ENCODE results near the gene RNU5B-1.

RNU5B-1 gene

GRCh38 chr15:65329288-65329983 lies 25.0 kb downstream of the RNU5B-1 start:
- DNase-seq, result no peak

GRCh38 chr15:65329984-65330735 lies 25.7 kb downstream of the RNU5B-1 start:
- no peak for DNase-seq

DNA sequence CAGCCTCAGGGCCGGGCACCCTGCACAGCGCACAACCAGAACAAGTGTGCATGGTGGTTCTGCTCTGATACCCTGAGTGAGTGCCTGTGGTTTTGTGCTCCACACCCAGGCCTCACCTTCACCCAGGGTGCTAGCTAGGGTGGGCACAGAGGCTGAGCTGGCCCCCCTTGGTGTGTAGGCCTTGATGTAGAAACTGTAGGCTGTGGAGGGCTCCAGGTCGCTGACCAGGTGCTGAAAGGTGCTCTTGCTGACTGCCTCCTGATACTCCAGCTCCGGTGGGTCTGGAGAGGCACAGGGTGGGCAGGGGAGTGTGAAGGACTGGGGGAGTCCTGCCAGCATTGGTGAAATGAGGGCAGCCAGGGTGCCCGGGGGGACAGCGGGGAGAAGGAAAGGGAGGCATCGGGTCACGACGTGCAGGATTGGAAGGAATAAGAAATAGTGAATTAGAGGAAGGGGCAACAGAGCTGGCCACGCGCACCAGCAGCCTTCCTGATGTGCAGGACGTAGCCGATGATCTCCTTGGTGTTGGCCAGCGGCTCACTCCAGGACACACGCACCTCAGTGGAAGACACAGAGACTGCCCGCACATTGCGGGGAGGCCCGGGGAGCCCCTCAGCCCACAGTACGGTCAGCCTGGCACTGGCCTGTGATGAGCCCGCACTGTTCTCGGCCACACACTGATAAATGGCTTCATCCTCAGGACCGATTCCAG lies 26.6 kb downstream of the RNU5B-1 start:
- DNase-seq, result no peak

DNA sequence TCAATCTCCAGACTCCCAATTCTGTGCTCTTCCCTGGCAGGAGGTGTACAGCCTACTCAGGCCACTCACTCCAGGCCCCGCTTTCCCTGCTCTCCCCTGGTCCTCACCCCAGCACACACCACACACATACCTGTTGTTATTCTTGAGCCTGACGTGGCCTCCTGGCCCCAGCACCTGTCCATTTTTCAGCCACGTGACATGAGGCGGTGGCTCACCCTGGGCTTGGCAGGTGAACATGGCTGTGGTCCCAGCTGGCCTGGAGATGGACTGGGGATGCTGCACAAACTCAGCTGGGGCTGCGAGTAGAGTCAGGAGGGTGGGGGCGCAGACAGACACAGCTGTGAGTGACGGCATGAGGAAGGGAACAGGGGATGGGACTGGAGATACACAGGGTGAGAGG lies 27.3 kb downstream of the RNU5B-1 start:
- DNase-seq, result no peak

DNA sequence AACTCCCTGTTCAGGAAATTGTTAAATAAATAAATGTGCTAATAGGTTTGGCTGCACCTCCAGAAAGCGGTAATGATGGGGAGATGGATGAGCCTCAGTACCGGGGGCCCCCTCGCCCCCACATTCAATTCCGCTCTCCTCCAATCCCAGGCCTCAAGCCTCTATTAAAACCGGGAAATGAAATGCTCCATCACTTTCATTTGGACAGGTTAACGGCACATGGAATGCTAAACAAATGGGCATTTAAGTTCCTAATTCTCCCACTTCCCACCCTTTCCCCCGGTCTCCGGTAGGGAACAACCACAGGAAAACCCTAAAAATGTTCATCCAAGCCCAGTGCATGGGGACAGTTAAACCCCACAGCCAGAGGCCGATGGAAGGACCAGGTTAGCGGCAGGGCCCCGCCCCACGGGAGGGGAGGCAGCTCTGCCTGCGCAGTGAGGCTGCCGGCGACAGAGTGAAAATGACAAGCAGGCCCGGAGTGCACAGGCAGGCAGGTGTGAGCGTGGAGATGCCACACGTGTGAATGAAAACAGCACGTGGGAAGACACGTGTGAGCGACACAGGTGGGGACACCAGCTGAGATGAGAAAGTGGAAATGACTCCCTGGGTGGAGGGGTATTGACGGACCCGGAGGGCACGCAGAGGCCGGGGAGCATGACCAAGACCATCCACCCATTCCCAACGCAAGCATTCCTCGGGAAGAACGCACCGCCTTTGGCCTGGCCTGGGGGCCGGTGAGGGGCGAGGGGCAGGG lies 28.1 kb downstream of the RNU5B-1 start:
- DNase-seq, result no peak

GRCh38 chr15:65333148-65333820 lies 28.8 kb downstream of the RNU5B-1 start:
- no peak for DNase-seq

DNA sequence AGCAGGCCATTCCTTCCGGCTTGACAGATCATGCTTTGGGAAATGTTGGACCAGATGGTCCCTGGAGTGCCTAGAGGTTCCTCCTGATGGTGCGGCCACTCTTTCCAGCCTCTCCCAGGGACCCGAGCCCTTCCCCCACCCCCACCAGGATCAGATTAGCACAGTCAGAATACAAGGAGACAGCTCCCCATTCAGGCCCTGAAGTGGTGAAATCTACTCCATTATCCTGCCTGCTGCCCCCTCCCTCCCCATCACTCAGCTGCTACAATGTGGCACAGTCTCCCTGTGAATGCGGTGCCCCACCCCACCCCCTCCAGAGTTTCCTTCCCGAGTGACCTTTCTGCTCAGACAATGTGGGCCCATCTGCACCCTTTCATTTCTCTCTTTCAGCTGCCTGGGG lies 29.4 kb downstream of the RNU5B-1 start:
- DNase-seq, result no peak

DNA sequence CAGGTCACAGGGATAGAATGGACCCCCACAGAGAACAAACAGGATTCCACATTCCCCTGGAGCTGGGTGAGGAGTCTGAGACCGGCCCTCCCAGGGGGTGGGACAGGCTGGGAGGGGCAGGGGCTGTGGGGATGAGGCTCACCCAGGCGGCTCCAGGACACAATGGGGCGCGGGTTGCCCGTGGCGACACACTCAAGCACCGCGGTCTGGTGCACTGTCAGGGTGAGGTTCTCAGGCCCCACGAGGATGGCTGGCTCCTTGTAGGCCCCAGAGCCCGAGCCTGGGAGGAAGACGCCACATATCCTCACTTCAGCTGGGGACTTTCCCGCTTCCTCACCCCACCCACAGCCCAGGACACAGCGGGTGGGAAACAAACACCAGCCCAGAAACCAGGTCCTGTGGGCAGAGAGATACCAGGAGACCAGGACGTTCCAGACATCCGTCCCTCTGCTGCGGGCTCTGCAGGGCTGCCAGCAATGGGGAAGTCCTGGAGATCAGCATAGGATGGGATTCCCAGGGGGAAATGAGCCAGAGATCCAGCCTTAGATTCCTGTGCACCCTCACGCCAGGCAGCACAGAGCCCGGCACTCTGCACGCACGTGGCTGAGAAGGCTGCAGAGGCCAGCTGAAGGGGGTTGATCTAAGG lies 30.2 kb downstream of the RNU5B-1 start:
- DNase-seq, result peak; percentile 8

- no peak for DNase-seq
These were observed 31.0 kb downstream of the RNU5B-1 start for GRCh38 chr15:65335278-65336055.

- DNase-seq, result peak; percentile 41
These were observed 32.3 kb downstream of the RNU5B-1 start for GRCh38 chr15:65336493-65337435.

DNA sequence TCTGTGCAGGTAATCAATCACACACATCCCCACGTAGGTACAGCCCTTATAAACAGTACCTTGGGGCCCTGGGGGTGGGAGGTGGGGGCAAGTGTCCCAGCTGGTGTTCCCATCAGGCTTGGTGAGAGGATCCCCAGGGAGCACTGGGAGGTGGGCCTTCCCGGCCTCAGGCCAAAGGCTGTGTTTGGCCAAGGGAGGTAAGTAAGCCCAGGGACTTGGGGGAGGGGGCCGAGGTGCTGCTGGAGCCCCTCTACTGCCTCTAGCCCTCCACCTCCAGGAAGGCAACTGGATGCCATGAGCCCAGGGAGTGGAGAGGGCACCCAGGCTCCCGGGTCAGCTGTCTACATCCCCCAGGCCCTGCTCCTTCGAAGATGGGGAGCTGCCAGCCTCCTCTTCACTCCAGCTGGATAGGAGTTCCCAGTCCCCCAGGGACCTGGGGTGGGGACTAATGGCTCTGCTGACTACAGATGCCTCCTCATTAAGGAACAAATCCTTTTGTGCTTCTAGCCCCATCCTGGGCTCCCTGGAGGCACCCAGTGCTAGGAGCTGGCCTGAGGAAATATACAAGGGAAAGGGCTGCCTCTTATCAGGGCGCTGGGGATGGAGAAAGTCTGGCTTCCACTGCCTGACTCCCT lies 33.1 kb downstream of the RNU5B-1 start:
- DNase-seq, result peak; percentile 62

GRCh38 chr15:65338366-65338765 lies 33.9 kb downstream of the RNU5B-1 start:
- no peak for DNase-seq

GRCh38 chr15:65338823-65339222 lies 34.3 kb downstream of the RNU5B-1 start:
- DNase-seq, result no peak

GRCh38 chr15:65339416-65339815 lies 34.9 kb downstream of the RNU5B-1 start:
- no peak for DNase-seq

DNA sequence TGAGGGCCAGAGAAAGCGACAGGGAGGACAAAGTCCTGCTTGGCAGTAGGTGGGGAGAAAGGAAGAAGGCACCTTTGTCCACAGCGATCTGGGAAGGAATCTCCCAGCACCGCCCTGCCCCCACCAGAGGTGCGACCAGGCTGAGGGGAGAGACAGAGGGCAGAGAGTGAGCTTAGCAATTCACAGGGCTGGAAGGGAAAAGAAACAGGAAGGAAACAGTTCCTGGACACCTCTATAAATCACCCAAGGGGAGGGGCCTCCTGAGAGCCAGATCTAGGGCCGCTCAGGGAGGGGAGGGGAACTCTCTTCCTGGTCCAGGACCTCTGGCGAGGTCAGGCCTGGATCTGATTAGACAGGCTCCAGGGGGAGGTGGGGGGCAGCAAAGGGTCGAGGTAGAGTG lies 35.4 kb downstream of the RNU5B-1 start:
- no peak for DNase-seq

GRCh38 chr15:65342493-65342892 lies 38.0 kb downstream of the RNU5B-1 start:
- DNase-seq, result no peak

DNA sequence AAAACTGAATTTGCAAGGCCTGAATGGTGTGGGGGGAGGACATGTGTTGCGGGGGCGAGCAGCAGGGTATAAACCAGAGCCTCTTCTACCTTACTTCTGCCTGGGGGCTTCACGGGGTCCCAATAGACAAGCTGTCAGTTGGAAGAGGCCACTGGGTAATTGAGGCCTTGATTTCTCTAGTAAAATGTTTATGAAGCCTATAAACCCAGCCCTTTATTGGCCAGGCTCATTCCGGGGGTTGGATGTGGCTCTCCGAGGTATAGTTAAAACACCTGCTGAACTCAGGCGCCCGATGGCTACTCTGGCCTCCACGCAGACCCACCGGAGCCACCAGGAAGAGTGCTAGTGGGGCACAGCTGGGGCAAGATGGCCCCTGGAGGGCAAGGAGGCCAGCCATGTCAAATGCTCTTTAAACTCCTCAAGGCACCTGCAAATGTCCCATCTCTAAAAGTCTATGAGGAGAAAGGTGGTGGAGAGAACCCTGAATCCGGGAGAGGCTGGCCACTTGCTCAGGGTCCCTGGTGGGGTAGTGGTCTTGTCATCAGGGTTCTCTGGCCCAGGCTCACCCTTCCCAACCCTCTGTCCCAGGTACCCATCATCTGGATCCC lies 39.0 kb downstream of the RNU5B-1 start:
- no peak for DNase-seq

DNA sequence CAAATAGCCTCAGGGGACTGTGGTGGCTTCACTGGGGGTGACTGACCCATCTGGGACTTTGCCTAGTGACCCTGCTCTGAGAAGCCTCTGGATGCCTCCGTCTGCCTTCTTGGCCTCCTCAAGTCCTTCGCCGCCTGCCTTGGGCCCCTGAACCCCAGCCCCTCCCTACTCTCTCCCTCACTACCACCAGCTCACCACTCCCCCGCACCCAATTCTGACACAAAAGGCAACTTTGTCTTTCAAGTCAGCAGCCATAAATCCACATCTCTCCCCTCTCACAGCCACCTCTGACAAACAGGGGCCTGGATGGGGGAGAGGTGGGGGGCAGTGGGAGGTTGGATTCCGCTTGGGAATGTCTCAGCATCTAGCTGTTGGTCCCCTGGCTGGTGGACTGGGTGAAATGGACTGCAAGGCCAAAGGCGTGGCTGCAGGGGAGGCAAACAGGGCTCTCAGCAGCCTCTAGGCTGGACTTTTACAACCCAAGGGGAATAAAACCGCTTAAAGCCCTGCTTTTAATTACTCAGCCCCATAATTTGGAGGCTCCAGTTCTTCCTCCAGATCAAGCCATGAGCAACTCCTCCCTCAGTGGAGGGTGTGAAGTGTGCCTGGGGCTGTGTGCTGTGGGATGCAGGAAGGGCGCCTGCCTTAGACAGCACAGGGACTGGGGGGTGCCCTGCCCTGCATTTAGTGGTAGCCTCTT lies 39.9 kb downstream of the RNU5B-1 start:
- DNase-seq, result no peak

GRCh38 chr15:65344914-65345275 lies 40.4 kb downstream of the RNU5B-1 start:
- no peak for DNase-seq

Measured in NCI-H1092 treated with DMSO at 0.1 percent for 48 hours (cell line).